HL-60 (cell line): ENCODE measurements around the gene AHSG.

Source experiments
- DNase-seq, 2 experiments: peaks; one replicate each; pipeline ENCODE4 v3.0.0-alpha.2; 2010 to 2020; ENCODE audit warnings: low read depth in 1 of 2, low spot score in 1 of 2
- H3K27ac ChIP-seq: fragments of 250-450 bp; sonication (Bioruptor Pico); replicated peaks from 2 replicates; pipeline ENCODE4 v1.5.1; 2020; ENCODE audit warnings: mild to moderate bottlenecking, moderate library complexity
- H3K27me3 ChIP-seq: fragments of 250-450 bp; sonication (Bioruptor Pico); 2 replicates; pipeline ENCODE4 v1.5.1; 2021; ENCODE audit warnings: mild to moderate bottlenecking, moderate library complexity; ENCODE audit not compliant: insufficient read depth, poor library complexity, severe bottlenecking
- H3K4me3 ChIP-seq: replicated peaks from 2 replicates; pipeline ENCODE4 v1.5.1; 2011; ENCODE audit warnings: mild to moderate bottlenecking, control low read depth, low read length; ENCODE audit not compliant: insufficient read depth
- CTCF ChIP-seq: IDR thresholded peaks from one replicate; pipeline ENCODE4 v1.5.1; 2011; ENCODE audit warnings: low read length, control low read depth, inconsistent platforms; ENCODE audit not compliant: insufficient read depth
- GABPA ChIP-seq: IDR thresholded peaks from 2 replicates; pipeline ENCODE4 v1.6.1; 2012; ENCODE audit warnings: low read depth
- POLR2AphosphoS5 ChIP-seq: IDR thresholded peaks from 2 replicates; pipeline ENCODE4 v1.6.1; 2012; ENCODE audit warnings: low read depth
- REST ChIP-seq: IDR thresholded peaks from 2 replicates; pipeline ENCODE4 v1.6.1; 2012; ENCODE audit warnings: low read depth; ENCODE audit not compliant: insufficient replicate concordance
- SPI1 ChIP-seq: IDR thresholded peaks from 2 replicates; pipeline ENCODE4 v1.6.1; 2012; ENCODE audit warnings: low read depth, mild to moderate bottlenecking, borderline replicate concordance

AHSG gene

GRCh38 chr3:186592682-186593081 lies 20.2 kb upstream of the AHSG start:
- no peak overlapping the region for H3K4me3 ChIP-seq
- no peak overlapping the region for H3K27ac ChIP-seq
- H3K27me3 ChIP-seq, result no peaks in the 10 kb centered on the region
- DNase-seq, result no peak
- TF ChIP-seq GABPA (no peak), REST (no peak), SPI1 (no peak), CTCF (no peak), POLR2AphosphoS5 (no peak)

DNA sequence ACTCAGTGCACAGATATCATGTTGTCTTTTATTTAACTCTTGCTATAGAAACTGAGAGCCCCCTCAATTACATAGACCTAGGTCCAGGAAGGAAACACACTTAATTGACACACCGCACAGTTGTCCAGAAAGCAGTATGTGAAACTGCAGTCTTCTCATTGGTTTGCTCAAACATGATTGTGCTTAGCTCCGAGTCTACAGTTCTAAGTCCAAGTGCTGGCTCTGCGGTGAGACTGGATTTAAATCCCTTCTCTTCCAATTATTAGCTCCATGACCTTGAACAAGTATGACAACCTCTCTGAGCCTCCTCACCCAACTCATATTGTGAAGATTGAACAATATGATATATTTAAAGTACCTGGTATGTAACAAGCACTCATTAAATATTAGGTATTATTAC lies 19.0 kb upstream of the AHSG start:
- DNase-seq, result no peak
- H3K4me3 ChIP-seq, result no peak overlapping the region
- no peak overlapping the region for H3K27ac ChIP-seq
- no peaks in the 10 kb centered on the region for H3K27me3 ChIP-seq
- TF ChIP-seq CTCF (no peak), SPI1 (no peak), REST (no peak), POLR2AphosphoS5 (no peak), GABPA (no peak)

DNA sequence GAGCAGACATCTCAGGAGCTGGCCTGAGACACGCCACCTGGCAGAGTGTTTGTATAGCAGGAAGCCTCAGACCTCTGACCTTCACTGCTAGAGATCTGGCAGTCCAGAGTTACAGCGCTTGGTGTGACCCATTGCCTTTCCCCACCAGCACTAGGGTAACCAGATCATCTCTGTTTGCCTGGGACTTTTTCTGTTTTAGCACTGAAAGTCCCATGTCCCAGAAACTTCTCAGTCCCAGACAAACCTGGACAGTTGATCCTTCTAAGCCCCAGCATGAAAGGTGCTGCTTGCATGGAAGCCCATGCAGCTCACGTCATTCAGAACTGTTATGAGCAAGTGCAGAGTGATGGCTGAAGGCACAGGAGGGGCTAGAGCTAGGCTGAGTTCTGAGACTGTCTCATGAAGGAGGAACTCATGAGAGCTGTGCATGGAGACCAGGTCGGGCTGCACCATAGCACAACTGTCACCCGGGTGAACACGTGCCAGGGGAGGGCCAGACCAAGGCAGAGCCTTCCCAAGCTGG lies 18.2 kb upstream of the AHSG start:
- peak in 1 of 2 experiments; percentile 64 for DNase-seq
- H3K27me3 ChIP-seq, result no peaks in the 10 kb centered on the region
- no peak overlapping the region for H3K27ac ChIP-seq
- no peak overlapping the region for H3K4me3 ChIP-seq
- no peak for TF ChIP-seq SPI1
- no peak for TF ChIP-seq REST
- no peak for TF ChIP-seq CTCF
- TF ChIP-seq POLR2AphosphoS5, result no peak
- TF ChIP-seq GABPA, result no peak
